K562 (cell line): ENCODE data around the gene SMIM13. TPM values are rescaled to one million over a fixed set of nuclear protein-coding genes. Genes with fewer than 3 reads are reported as not detected.

ENCODE experiments used
- ARID1B ChIP-seq: fragments of 450-650 bp; IDR thresholded peaks from 2 replicates; pipeline ENCODE4 v1.6.1; 2016; ENCODE audit warnings: antibody characterized with exemption, mild to moderate bottlenecking, inconsistent platforms
- ATF1 ChIP-seq, 2 experiments: fragments of 450-650 bp in 1 of 2; IDR thresholded peaks; 2 replicates each; pipeline ENCODE4 v1.6.1; 2016; ENCODE audit warnings: missing compliant biosample characterization in 1 of 2, missing genetic modification characterization in 1 of 2
- BACH1 ChIP-seq: fragments of 200-800 bp; sonication (Bioruptor generic); IDR thresholded peaks from 2 replicates; pipeline ENCODE4 v1.6.1; 2016; ENCODE audit warnings: missing genetic modification characterization, missing compliant biosample characterization
- CBFA2T3 ChIP-seq: fragments of 450-650 bp; IDR thresholded peaks from 2 replicates; pipeline ENCODE4 v1.6.1; 2017
- CBX2 ChIP-seq: fragments of 200-600 bp; sonication (generic); IDR thresholded peaks from one replicate; pipeline ENCODE4 v1.6.1; 2012; ENCODE audit warnings: mild to moderate bottlenecking, low read length, inconsistent platforms; ENCODE audit not compliant: insufficient read depth, poor library complexity, severe bottlenecking
- CTCF ChIP-seq, 3 experiments: IDR thresholded peaks in 2 of 3; conservative IDR thresholded peaks in 1 of 3; 2 replicates each; pipeline ENCODE4 v1.5.1; 2011 to 2012; ENCODE audit warnings: low read length in 3 of 3, mild to moderate bottlenecking in 3 of 3, control low read depth in 2 of 3, improper control_type of control experiment in 1 of 3, inconsistent platforms in 1 of 3, low read depth in 1 of 3, mixed read lengths in 1 of 3, moderate library complexity in 1 of 3; ENCODE audit not compliant: insufficient read depth in 2 of 3
- DIDO1 ChIP-seq: fragments of 450-650 bp; IDR thresholded peaks from 2 replicates; pipeline ENCODE4 v1.6.1; 2016; ENCODE audit warnings: low read depth, missing biosample characterization, missing genetic modification characterization
- E4F1 ChIP-seq: fragments of 250-450 bp; sonication (Bioruptor Pico); IDR thresholded peaks from 2 replicates; pipeline ENCODE4 v1.5.0; 2021; ENCODE audit warnings: mild to moderate bottlenecking, borderline replicate concordance
- FUS ChIP-seq: fragments of 200-400 bp; formaldehyde crosslinking; optimal IDR thresholded peaks from 2 replicates; pipeline ENCODE3; 2017; ENCODE audit warnings: low read depth, low read length
- GABPB1 ChIP-seq: sonication (generic); formaldehyde crosslinking; IDR thresholded peaks from 2 replicates; pipeline ENCODE4 v1.8.0; 2022; ENCODE audit warnings: mild to moderate bottlenecking, missing genetic modification reagents
- GTF2A2 ChIP-seq: IDR thresholded peaks from 2 replicates; pipeline ENCODE4 v1.6.1; 2016; ENCODE audit warnings: mild to moderate bottlenecking, missing genetic modification characterization, missing compliant biosample characterization
- L3MBTL2 ChIP-seq: fragments of 450-650 bp; IDR thresholded peaks from 2 replicates; pipeline ENCODE4 v1.6.1; 2016; ENCODE audit warnings: mild to moderate bottlenecking, moderate library complexity
- MAFG ChIP-seq: fragments of 450-650 bp; conservative IDR thresholded peaks from 2 replicates; pipeline ENCODE4 v1.6.1; 2016; ENCODE audit warnings: missing genetic modification characterization, missing compliant biosample characterization
- MXD1 ChIP-seq: fragments of 250-450 bp; sonication (Bioruptor Pico); IDR thresholded peaks from 2 replicates; pipeline ENCODE4 v1.8.0; 2021; ENCODE audit warnings: borderline replicate concordance, mild to moderate bottlenecking, moderate library complexity; ENCODE audit not compliant: poor library complexity, severe bottlenecking
- NKRF ChIP-seq: fragments of 450-650 bp; IDR thresholded peaks from 2 replicates; pipeline ENCODE4 v1.6.1; 2016; ENCODE audit warnings: borderline replicate concordance
- POLR3G ChIP-seq: IDR thresholded peaks from 2 replicates; pipeline ENCODE4 v1.6.1; 2011; ENCODE audit not compliant: insufficient read length, insufficient replicate concordance; ENCODE audit errors: extremely low read depth
- TEAD1 ChIP-seq, 2 experiments: fragments of 450-650 bp in 1 of 2; sonication (generic) in 1 of 2; formaldehyde crosslinking; IDR thresholded peaks; 2 replicates each; pipeline versions ENCODE4 v1.4.0 to v1.8.0; 2020 to 2022; ENCODE audit warnings: mild to moderate bottlenecking in 2 of 2, missing genetic modification reagents in 1 of 2
- ZBTB1 ChIP-seq: sonication (generic); formaldehyde crosslinking; IDR thresholded peaks from 2 replicates; pipeline ENCODE4 v1.8.1; 2023; ENCODE audit warnings: missing genetic modification reagents, low read depth, mild to moderate bottlenecking, borderline replicate concordance
- ZFX ChIP-seq: sonication (generic); formaldehyde crosslinking; IDR thresholded peaks from 2 replicates; pipeline ENCODE4 v1.8.0; 2022; ENCODE audit warnings: mild to moderate bottlenecking, missing genetic modification reagents, moderate library complexity
- ZNF277 ChIP-seq: fragments of 250-450 bp; sonication (Bioruptor Pico); IDR thresholded peaks from 2 replicates; pipeline ENCODE4 v1.8.0; 2022; ENCODE audit warnings: inconsistent platforms, mild to moderate bottlenecking, moderate library complexity, borderline replicate concordance
- ZNF780A ChIP-seq: fragments of 250-450 bp; sonication (Bioruptor Pico); IDR thresholded peaks from 2 replicates; pipeline ENCODE4 v1.5.0; 2021; ENCODE audit warnings: mild to moderate bottlenecking
- polyA plus RNA-seq, 8 experiments: library from polyadenylated mRNA; depleted of rRNA in 4 of 8; stranded (reverse) in 5 of 8; unstranded in 3 of 8; fragments of >200 nt; fragmentation: Nextera tagmentation in 2 of 8; fragmentation: Illumina TruSeq in 1 of 8; extraction: Ambion mirVana in 2 of 8; extraction: Trizol in 1 of 8; gene quantifications; 2 replicates each; pipeline versions ENCODE4 v1.2.1 to v1.2.3, GENCODE V29; 2011 to 2014; ENCODE audit warnings: inconsistent platforms in 1 of 8, missing spikeins in 1 of 8
- total RNA-seq, 7 experiments: library from RNA; depleted of rRNA in 6 of 7; stranded (reverse); fragments of >200 nt in 6 of 7; fragmentation: Illumina TruSeq in 2 of 7; extraction: Trizol in 2 of 7; gene quantifications; 2 replicates each; pipeline versions ENCODE4 v1.2.1 to v1.2.3, GENCODE V29; 2011 to 2021; ENCODE audit warnings: low replicate concordance in 1 of 7

SMIM13 gene
- total and polyA plus RNA-seq, 9 of the 15 experiments (the other 6 are each of a cell fraction or from before 2014, with no cell fraction given): 5.5 to 24.8 (median 11.7) TPM

- TF ChIP-seq ATF1 (CRISPR knock-in tag; IDR thresholded peaks at IDR 0.05) (no peak), ATF1 (tag; IDR thresholded peaks at IDR 0.05) (no peak), ZBTB1 (no peak), ZNF780A (CRISPR knock-in tag) (no peak), CBFA2T3 (peak; percentile 43), FUS (no peak), E4F1 (no peak), ARID1B (peak; percentile 71), NKRF (0 out of 2 replicates have a peak, but pooled peaks have one; percentile 1), ZNF277 (CRISPR knock-in tag) (no peak), GTF2A2 (tag) (no peak), TEAD1 (CRISPR knock-in tag; IDR thresholded peaks at IDR 0.05) (no peak), POLR3G (no peak), GABPB1 (CRISPR knock-in tag) (no peak), L3MBTL2 (0 out of 2 replicates have a peak, but pooled peaks have one; percentile 12), DIDO1 (tag) (no peak), BACH1 (tag) (0 out of 2 replicates have a peak, but pooled peaks have one; percentile 36), MAFG (tag) (peak; percentile 86), CBX2 (no peak), MXD1 (CRISPR knock-in tag) (no peak), CTCF (IDR thresholded peaks at IDR 0.05 in 2 of 3, conservative IDR thresholded peaks at IDR 0.05 in 1 of 3; ENCODE audit: insufficient read depth in 2 of 3, low read depth in 1 of 3, low read length in 3 of 3) (no peak), ZFX (CRISPR knock-in tag) (no peak)
Observed at GRCh38 chr6:11069760-11070159, 23.9 kb upstream of the SMIM13 start (continued).
